ENCODE measurements around the gene TTC7B. TPM values are rescaled to one million over a fixed set of nuclear protein-coding genes. Genes with fewer than 3 reads are reported as not detected.

TTC7B gene
- total and polyA plus RNA-seq, 2 donors (not counting 3 experiments of a cell fraction or from before 2014, with no cell fraction given): 46.8 to 76.5 TPM

DNA sequence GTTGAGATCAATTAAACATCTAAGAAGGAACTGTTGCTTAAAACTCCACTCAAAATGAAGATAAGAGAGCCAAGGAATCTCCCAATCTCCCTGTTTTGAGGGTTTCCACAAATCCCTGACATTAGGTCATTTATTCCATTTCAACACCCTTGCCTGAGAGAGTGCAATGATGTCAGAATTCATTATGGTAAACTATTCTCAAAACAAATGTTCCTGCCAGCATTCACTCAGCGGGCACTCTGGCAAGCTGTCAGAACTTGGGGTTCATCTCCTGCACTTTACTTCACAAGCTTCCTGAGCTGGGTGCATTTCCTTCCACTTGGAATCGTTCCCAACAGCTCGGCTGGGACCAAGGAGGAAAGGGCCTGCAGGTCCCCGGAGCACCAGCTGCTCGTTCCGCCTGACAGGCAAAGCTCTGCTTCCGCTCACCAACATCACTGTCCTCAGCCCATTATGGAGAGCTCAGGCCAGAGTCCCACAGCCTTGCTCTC is 117.8 kb downstream of the TTC7B start:
- dilution Hi-C loops (cut with MboI; ENCODE audit: extremely low pct_ligation_motif_present, low sequenced_read_pairs): no loop called here
- Histone ChIP-seq H4K20me1 (replicated peaks; ENCODE audit: control insufficient read depth, extremely low read depth, insufficient read depth, low read length) (no peaks in the 10 kb centered on the region), H3K27ac (ENCODE audit: insufficient read depth, low read depth, low read length) (no peak overlapping the region), H3K27me3 (ENCODE audit: control insufficient read depth in 2 of 2, insufficient read depth in 2 of 2, low read length in 2 of 2) (no peaks in the 10 kb centered on the region), H3K79me2 (ENCODE audit: control insufficient read depth, insufficient read depth, low read length) (peaks cover 2% of the 10 kb centered on the region), H3K9ac (replicated peaks; ENCODE audit: extremely low read depth, insufficient read depth, low read length) (no peak overlapping the region), H3K9me3 (replicated peaks; ENCODE audit: control insufficient read depth, insufficient read depth, low read length) (no peaks in the 10 kb centered on the region), H2AFZ (ENCODE audit: low read depth, low read length) (no peak overlapping the region), H3K4me2 (ENCODE audit: insufficient read depth, low read length) (no peak overlapping the region), H3K4me3 (replicated peaks in 1 of 3; ENCODE audit: insufficient read depth in 1 of 3, low read depth in 1 of 3, low read length in 3 of 3) (no peak overlapping the region), H3K9me1 (replicated peaks; ENCODE audit: control insufficient read depth, extremely low read depth, insufficient read depth, low read length) (no peaks in the 10 kb centered on the region), H3K36me3 (ENCODE audit: control insufficient read depth in 2 of 2, extremely low read depth in 1 of 2, insufficient read depth in 2 of 2, low read length in 2 of 2) (no peaks in the 10 kb centered on the region), H3K4me1 (ENCODE audit: control insufficient read depth, extremely low read depth, insufficient read depth, low read length) (peaks cover 18% of the 10 kb centered on the region)
- BruUV-seq (replicated peaks): no TSS peak
- FAIRE-seq (peak; percentile 21), DNase-seq (ENCODE audit: low read depth, low spot score) (peak; percentile 84)
- ChIA-PET CTCF (interaction anchor here (0.6 to 4.6 kb wide), 27 partner anchors 8 to 677 kb away, joined by 3 to 63 read pairs (median 4); partner anchors contain the start of gene TTC7B), POLR2A (interaction anchor here (1.1 to 1.2 kb wide), 2 partner anchors 301 to 315 kb away, joined by 3 to 5 read pairs; partner anchors contain the start of gene CALM1)
- TF ChIP-seq, protein P1, sequence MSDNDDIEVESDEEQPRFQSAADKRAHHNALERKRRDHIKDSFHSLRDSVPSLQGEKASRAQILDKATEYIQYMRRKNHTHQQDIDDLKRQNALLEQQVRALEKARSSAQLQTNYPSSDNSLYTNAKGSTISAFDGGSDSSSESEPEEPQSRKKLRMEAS (IDR thresholded peaks at IDR 0.05; ENCODE audit: insufficient read depth, insufficient read length): no peak
- TF ChIP-seq EZH2 (IDR thresholded peaks at IDR 0.05; ENCODE audit: borderline replicate concordance, low read depth, low read length, severe bottlenecking): no peak
- TF ChIP-seq, protein P2, sequence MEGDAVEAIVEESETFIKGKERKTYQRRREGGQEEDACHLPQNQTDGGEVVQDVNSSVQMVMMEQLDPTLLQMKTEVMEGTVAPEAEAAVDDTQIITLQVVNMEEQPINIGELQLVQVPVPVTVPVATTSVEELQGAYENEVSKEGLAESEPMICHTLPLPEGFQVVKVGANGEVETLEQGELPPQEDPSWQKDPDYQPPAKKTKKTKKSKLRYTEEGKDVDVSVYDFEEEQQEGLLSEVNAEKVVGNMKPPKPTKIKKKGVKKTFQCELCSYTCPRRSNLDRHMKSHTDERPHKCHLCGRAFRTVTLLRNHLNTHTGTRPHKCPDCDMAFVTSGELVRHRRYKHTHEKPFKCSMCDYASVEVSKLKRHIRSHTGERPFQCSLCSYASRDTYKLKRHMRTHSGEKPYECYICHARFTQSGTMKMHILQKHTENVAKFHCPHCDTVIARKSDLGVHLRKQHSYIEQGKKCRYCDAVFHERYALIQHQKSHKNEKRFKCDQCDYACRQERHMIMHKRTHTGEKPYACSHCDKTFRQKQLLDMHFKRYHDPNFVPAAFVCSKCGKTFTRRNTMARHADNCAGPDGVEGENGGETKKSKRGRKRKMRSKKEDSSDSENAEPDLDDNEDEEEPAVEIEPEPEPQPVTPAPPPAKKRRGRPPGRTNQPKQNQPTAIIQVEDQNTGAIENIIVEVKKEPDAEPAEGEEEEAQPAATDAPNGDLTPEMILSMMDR (IDR thresholded peaks at IDR 0.05; ENCODE audit: extremely low read depth in 1 of 2, insufficient read depth in 1 of 2, low read depth in 1 of 2, low read length in 2 of 2): no peak
- TF ChIP-seq GATA2 (IDR thresholded peaks at IDR 0.05; ENCODE audit: insufficient read depth, insufficient read length, low read depth, low read length): no peak
- no peak for TF ChIP-seq JUN (IDR thresholded peaks at IDR 0.05; ENCODE audit: borderline replicate concordance, insufficient read depth, insufficient read length, low read depth)
- no peak for TF ChIP-seq POLR2A (IDR thresholded peaks at IDR 0.05; ENCODE audit: low read depth, low read length)
- TF ChIP-seq FOS (IDR thresholded peaks at IDR 0.05; ENCODE audit: borderline replicate concordance, insufficient read depth, low read length): no peak
- no peak for TF ChIP-seq POLR2AphosphoS5 (IDR thresholded peaks at IDR 0.05; ENCODE audit: insufficient read depth, low read depth, low read length)
- no peak for TF ChIP-seq MYC (IDR thresholded peaks at IDR 0.05; ENCODE audit: low read depth, low read length)
- intact Hi-C loops (cut with micrococcal nuclease): loop anchor here (5.0 kb wide), 1 partner anchor 316 kb away; no protein-coding TSS in a partner anchor

Measured in endothelial cell of umbilical vein (primary cell).